B cell (primary cell): Measurements from ENCODE around the gene ADO. TPM values are rescaled to one million over a fixed set of nuclear protein-coding genes. Genes with fewer than 3 reads are reported as not detected.

ENCODE experiments used
- ATAC-seq: fragments of 200-7000 bp; cut with Tn5 transposase; one replicate; pipeline ENCODE4 v1.10.0; 2021; ENCODE audit warnings: low read depth, mild to moderate bottlenecking, moderate number of reproducible peaks, moderate library complexity
- CTCF ChIA-PET: fragments of 350-600 bp; sonication (Branson Sonifier 250); formaldehyde crosslinking; loops from one replicate; lab custom pipeline; 2021; ENCODE audit warnings: antibody characterized with exemption, inconsistent platforms; lab: Charles Lee
- POLR2A ChIA-PET: fragments of 350-600 bp; sonication (Branson Sonifier 250); formaldehyde crosslinking; loops from one replicate; lab custom pipeline; 2021; ENCODE audit warnings: antibody characterized with exemption; lab: Charles Lee
- DNase-seq: peaks from one replicate; pipeline ENCODE4 v3.0.0; 2013
- H2AFZ ChIP-seq: 2 replicates; pipeline ENCODE4 v1.6.1; 2012; ENCODE audit warnings: mild to moderate bottlenecking, low read depth, low read length; ENCODE audit not compliant: insufficient read depth, poor library complexity, severe bottlenecking
- H3K27ac ChIP-seq, 2 donors: 1 replicate in 1 of 2; 2 replicates in 1 of 2; pipeline ENCODE4 v1.5.1; 2012 to 2013; ENCODE audit warnings: low read length in 2 of 2, mild to moderate bottlenecking in 2 of 2, moderate library complexity in 1 of 2
- H3K27me3 ChIP-seq, 4 experiments: fragments of 200-600 bp in 1 of 4; sonication (generic) in 1 of 4; replicated peaks in 1 of 4; 1 replicate in 2 of 4; 2 replicates in 2 of 4; pipeline versions ENCODE4 v1.6.1 to v1.7.0; 2013 to 2016; ENCODE audit warnings: low read length in 3 of 4, mild to moderate bottlenecking in 2 of 4, mixed read lengths in 1 of 4, moderate library complexity in 1 of 4; ENCODE audit not compliant: insufficient read depth in 4 of 4, control insufficient read depth in 3 of 4; ENCODE audit errors: control extremely low read depth in 1 of 4
- H3K36me3 ChIP-seq, 2 experiments: replicated peaks in 1 of 2; 1 replicate in 1 of 2; 2 replicates in 1 of 2; pipeline versions ENCODE4 v1.6.1 to v1.7.1; 2013; ENCODE audit warnings: low read length in 1 of 2; ENCODE audit not compliant: insufficient read depth in 2 of 2, control insufficient read depth in 1 of 2; ENCODE audit errors: control extremely low read depth in 1 of 2, extremely low read depth in 1 of 2
- H3K4me1 ChIP-seq, 2 donors: fragments of 200-600 bp in 1 of 2; sonication (generic) in 1 of 2; 1 replicate in 1 of 2; 2 replicates in 1 of 2; pipeline versions ENCODE4 v1.5.1 to v1.6.1; 2013 to 2017; ENCODE audit warnings: low read length in 2 of 2; ENCODE audit not compliant: control insufficient read depth in 2 of 2, insufficient read depth in 2 of 2
- H3K4me2 ChIP-seq: replicated peaks from 2 replicates; pipeline ENCODE3; 2012; ENCODE audit warnings: mild to moderate bottlenecking, low read depth, low read length; ENCODE audit not compliant: poor library complexity, severe bottlenecking
- H3K4me3 ChIP-seq, 5 experiments: fragments of 200-600 bp in 1 of 5; sonication (generic) in 1 of 5; 1 replicate in 3 of 5; 2 replicates in 2 of 5; pipeline versions ENCODE4 v1.5.1 to v1.7.0; 2011 to 2016; ENCODE audit warnings: low read length in 4 of 5, mild to moderate bottlenecking in 4 of 5, low read depth in 2 of 5, control low read depth in 1 of 5, moderate library complexity in 1 of 5; ENCODE audit not compliant: insufficient read depth in 1 of 5; ENCODE audit errors: control extremely low read depth in 1 of 5, extremely low read depth in 1 of 5
- H3K79me2 ChIP-seq: fragments of 200-600 bp; sonication (generic); one replicate; pipeline ENCODE4 v1.6.0; 2016; ENCODE audit warnings: low read length; ENCODE audit not compliant: control insufficient read depth, insufficient read depth
- H3K9ac ChIP-seq: fragments of 200-600 bp; sonication (generic); 2 replicates; pipeline ENCODE4 v1.6.1; 2017; ENCODE audit warnings: mild to moderate bottlenecking, low read length, moderate library complexity
- H3K9me3 ChIP-seq, 3 donors: one replicate each; pipeline versions ENCODE4 v1.6.1 to v1.7.1; 2013; ENCODE audit warnings: low read length in 2 of 3; ENCODE audit not compliant: control insufficient read depth in 2 of 3, insufficient read depth in 1 of 3; ENCODE audit errors: control extremely low read depth in 1 of 3
- H4K20me1 ChIP-seq: 2 replicates; pipeline ENCODE4 v1.6.0; 2012; ENCODE audit warnings: mild to moderate bottlenecking, low read length; ENCODE audit not compliant: insufficient read depth, control insufficient read depth, poor library complexity, severe bottlenecking
- H3K27ac Mint-ChIP-seq: one replicate; pipeline ENCODE4 v1.8.0; 2021; ENCODE audit warnings: mixed read lengths
- H3K27me3 Mint-ChIP-seq: one replicate; pipeline ENCODE4 v1.8.0; 2021; ENCODE audit warnings: mixed read lengths
- H3K4me1 Mint-ChIP-seq: one replicate; pipeline ENCODE4 v1.8.0; 2021; ENCODE audit warnings: mixed read lengths
- H3K4me3 Mint-ChIP-seq: one replicate; pipeline ENCODE4 v1.8.0; 2021; ENCODE audit warnings: mixed read lengths
- H3K9me3 Mint-ChIP-seq: one replicate; pipeline ENCODE4 v1.8.0; 2022; ENCODE audit warnings: mixed read lengths; ENCODE audit not compliant: insufficient read depth
- EZH2 ChIP-seq: IDR thresholded peaks from 2 replicates; pipeline ENCODE4 v1.6.1; 2012; ENCODE audit warnings: borderline replicate concordance, low read depth, mild to moderate bottlenecking, moderate library complexity, low read length; ENCODE audit not compliant: insufficient read depth, poor library complexity, severe bottlenecking
- WGBS: methylation state at CpG from one replicate; pipeline ENCODE4 v1.1.5; 2013; ENCODE audit warnings: missing lambda C conversion rate; ENCODE audit not compliant: insufficient coverage; 5-methylcytosine and 5-hydroxymethylcytosine counted together
- intact Hi-C: fragments of 100-400 bp; cut with micrococcal nuclease; formaldehyde crosslinking; loops from one replicate; pipeline ENCODE4 v1.10.0; 2022
- polyA plus RNA-seq: library from polyadenylated mRNA; depleted of rRNA; stranded (reverse); fragments of >200 nt; gene quantifications from 2 replicates; pipeline ENCODE4 v1.2.3, GENCODE V29; 2012
- total RNA-seq, 2 donors: library from RNA; stranded (reverse); fragments of 120-200 nt in 1 of 2; gene quantifications; 1 replicate in 1 of 2; 2 replicates in 1 of 2; pipeline versions ENCODE4 v1.2.3 to v1.2.4, GENCODE V29; 2013 to 2022
- TF ChIP-seq, protein P1 (sequence below): fragments of 200-600 bp; IDR thresholded peaks from one replicate; pipeline ENCODE4 v1.8.0; 2022; ENCODE audit warnings: antibody characterized with exemption, mild to moderate bottlenecking

The ADO gene
- total and polyA plus RNA-seq, 2 donors (not counting 1 experiment from before 2014, with no cell fraction given): 9.4 to 18.4 TPM

DNA sequence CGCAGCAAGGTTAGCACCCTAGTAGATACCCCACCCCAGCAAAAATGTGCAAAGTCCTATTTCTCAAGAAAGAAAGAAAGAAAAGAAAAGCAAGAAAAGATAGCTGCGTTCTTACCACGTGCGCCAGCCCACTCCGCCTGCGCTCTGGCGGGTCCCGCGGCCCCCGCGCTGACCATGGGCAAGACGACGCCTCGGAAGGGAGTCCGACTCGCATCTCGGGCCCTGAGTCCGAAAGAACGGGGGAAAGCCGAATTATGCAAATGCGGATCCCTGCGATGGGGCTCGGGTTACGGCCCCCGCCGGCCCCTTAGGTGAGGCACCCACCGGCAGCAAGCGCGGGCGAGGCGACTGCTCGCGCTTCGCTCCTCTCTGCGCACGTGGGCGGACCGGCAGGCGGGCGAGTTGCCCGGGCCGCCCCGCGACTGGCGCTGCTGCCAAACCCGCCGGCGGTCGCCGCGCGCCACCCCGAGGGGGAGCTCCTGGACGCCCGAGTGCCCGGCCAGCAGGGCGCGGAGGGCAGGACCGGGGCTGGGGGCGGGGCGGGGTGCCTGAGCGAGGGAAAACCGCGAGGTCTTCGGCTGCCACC is 14.0 kb downstream of the ADO start:
- WGBS: 4% methylated on average over 55 of the region's 65 CpGs

More for the DNA sequence above, 14.0 kb downstream of the ADO start:
- peak; percentile 73 for DNase-seq
- peak overlapping the region; percentile 42 to 84 (median 67) for H3K4me3 ChIP-seq
- TF ChIP-seq, protein P1, sequence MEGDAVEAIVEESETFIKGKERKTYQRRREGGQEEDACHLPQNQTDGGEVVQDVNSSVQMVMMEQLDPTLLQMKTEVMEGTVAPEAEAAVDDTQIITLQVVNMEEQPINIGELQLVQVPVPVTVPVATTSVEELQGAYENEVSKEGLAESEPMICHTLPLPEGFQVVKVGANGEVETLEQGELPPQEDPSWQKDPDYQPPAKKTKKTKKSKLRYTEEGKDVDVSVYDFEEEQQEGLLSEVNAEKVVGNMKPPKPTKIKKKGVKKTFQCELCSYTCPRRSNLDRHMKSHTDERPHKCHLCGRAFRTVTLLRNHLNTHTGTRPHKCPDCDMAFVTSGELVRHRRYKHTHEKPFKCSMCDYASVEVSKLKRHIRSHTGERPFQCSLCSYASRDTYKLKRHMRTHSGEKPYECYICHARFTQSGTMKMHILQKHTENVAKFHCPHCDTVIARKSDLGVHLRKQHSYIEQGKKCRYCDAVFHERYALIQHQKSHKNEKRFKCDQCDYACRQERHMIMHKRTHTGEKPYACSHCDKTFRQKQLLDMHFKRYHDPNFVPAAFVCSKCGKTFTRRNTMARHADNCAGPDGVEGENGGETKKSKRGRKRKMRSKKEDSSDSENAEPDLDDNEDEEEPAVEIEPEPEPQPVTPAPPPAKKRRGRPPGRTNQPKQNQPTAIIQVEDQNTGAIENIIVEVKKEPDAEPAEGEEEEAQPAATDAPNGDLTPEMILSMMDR: peak; percentile 1
- TF ChIP-seq EZH2: no peak
- POLR2A ChIA-PET: interaction anchor here (0.6 to 2.5 kb wide), 7 partner anchors 83 to 342 kb away, joined by 3 to 11 read pairs (median 4); no protein-coding TSS in a partner anchor
- peak overlapping the region; percentile 79 for H3K9ac ChIP-seq
- Mint-ChIP-seq H3K4me1 (peaks cover 42% of the 10 kb centered on the region), H3K27ac (peak overlapping the region; percentile 20), H3K4me3 (peak overlapping the region; percentile 100), H3K9me3 (no peaks in the 10 kb centered on the region), H3K27me3 (peaks cover 7% of the 10 kb centered on the region)
- peaks cover 23% of the 10 kb centered on the region for H3K79me2 ChIP-seq
- H3K36me3 ChIP-seq: no peaks in the 10 kb centered on the region
- peak overlapping the region; percentile 100 for H3K4me2 ChIP-seq
- H2AFZ ChIP-seq: peak overlapping the region; percentile 87
- intact Hi-C loops: loop anchor here (1.0 to 10.0 kb wide), 11 partner anchors 86 to 916 kb away; partner anchors contain the start of genes ARID5B and RTKN2
- CTCF ChIA-PET: interaction anchor here (0.7 to 9.3 kb wide), 43 partner anchors 9 to 901 kb away, joined by 3 to 204 read pairs (median 6); partner anchors contain the start of genes ADO and NRBF2
- no peak overlapping the region for H3K27ac ChIP-seq
- no peaks in the 10 kb centered on the region for H3K9me3 ChIP-seq
- H3K27me3 ChIP-seq: peaks cover 0 to 37% (median 9%) of the 10 kb centered on the region in 4 experiments
- H3K4me1 ChIP-seq: peaks cover 33 to 39% of the 10 kb centered on the region in 2 donors
- no peak for ATAC-seq
- peaks cover 13% of the 10 kb centered on the region for H4K20me1 ChIP-seq
